Cardiac fibroblast (primary cell): ENCODE results near the gene TMCO4.

Experiments
- DNase-seq, 2 donors: peaks; one replicate each; pipeline versions ENCODE4 v3.0.0 to v3.0.0-alpha.2; 2010; ENCODE audit warnings: low read depth in 2 of 2
- H3K4me3 ChIP-seq, 2 donors: replicated peaks in 1 of 2; 1 replicate in 1 of 2; 2 replicates in 1 of 2; pipeline ENCODE4 v1.5.1; 2011; ENCODE audit warnings: low read depth in 2 of 2, low read length in 2 of 2, mild to moderate bottlenecking in 2 of 2, moderate library complexity in 1 of 2
- CTCF ChIP-seq: IDR thresholded peaks from one replicate; pipeline ENCODE4 v1.5.1; 2011; ENCODE audit warnings: low read depth, mild to moderate bottlenecking, low read length, inconsistent platforms

Gene TMCO4

GRCh38 chr1:19705464-19705863 lies 94.3 kb downstream of the TMCO4 start:
- DNase-seq = no peak
- no peak overlapping the region for H3K4me3 ChIP-seq
- TF ChIP-seq CTCF = no peak

- DNase-seq = peak; percentile 78 to 84
- H3K4me3 ChIP-seq = peak overlapping the region in 1 of 2 donors; percentile 18
- peak; percentile 98 for TF ChIP-seq CTCF
These were observed 95.2 kb downstream of the TMCO4 start for GRCh38 chr1:19704247-19705113.

GRCh38 chr1:19703280-19703679 lies 96.4 kb downstream of the TMCO4 start:
- DNase-seq = no peak
- H3K4me3 ChIP-seq = no peak overlapping the region
- TF ChIP-seq CTCF = no peak

DNA sequence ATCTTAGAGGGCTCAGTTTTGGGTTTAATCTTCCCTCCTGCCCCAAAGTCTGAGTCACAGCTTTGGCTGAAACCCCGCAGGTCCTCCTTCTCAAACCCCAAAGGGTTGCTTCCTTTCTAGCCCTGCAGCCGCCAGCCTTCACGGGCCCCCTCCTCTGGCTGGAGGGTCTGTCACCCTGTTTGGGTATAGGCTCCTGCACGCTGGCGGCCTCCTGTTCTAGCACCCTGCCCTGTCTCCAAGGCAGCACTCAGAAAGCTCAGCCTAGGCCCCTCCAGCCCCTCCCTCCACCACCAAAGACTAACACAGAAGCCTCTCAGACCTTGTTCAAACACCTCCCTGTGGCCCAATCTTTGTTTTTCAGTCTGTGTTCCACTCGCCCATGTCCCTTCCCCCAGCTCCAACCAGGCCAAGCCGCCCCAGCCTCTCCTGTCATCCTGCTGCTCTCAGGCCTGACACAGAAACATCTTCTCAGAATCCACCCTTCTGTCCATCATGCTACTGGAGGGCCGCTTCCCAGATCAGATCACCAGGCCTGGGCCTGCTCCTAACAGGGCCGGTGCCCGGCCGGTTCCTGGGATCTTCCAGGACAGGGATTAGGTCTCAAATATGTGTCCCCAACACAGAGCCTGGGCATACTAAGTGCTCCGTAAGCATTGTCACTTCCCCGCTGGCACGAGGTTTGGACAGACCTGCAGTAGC lies 99.5 kb downstream of the TMCO4 start:
- DNase-seq = no peak
- no peak overlapping the region for H3K4me3 ChIP-seq
- no peak for TF ChIP-seq CTCF

DNA sequence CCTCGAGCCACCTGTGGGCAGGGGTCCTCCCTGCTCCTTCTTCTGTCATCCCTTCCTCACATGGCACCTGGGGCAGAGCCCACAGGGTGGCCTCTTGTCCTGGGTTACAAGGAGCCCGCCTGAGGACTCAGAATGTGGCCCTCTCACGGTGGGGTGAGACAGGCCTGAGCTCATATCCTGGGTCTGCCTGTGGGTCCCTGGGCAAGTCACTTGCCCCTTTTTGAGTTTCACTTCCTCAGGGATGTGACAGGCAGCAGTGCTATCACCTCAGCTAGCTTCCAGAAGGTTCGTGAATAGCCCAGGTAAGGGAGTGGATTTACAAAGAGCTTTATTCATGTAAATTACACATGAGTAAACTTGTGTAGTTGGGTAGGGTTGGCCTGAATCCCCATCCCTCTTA lies 101.5 kb downstream of the TMCO4 start:
- TF ChIP-seq CTCF = no peak
- H3K4me3 ChIP-seq = no peak overlapping the region
- no peak for DNase-seq

GRCh38 chr1:19696820-19697219 lies 102.9 kb downstream of the TMCO4 start:
- no peak for DNase-seq
- TF ChIP-seq CTCF = no peak
- no peak overlapping the region for H3K4me3 ChIP-seq
